GM19395 (cell line): ENCODE results near the gene GALNT12.

Experiments
- ATAC-seq: cut with Tn5 transposase; IDR thresholded peaks from one replicate; pipeline ENCODE4 v1.9.1; 2021; ENCODE audit warnings: mild to moderate bottlenecking, moderate library complexity; ENCODE audit not compliant: unreplicated experiment

GALNT12 gene

GRCh38 chr9:98855592-98855991, 48.1 kb downstream of the GALNT12 start:
- no peak for ATAC-seq

DNA sequence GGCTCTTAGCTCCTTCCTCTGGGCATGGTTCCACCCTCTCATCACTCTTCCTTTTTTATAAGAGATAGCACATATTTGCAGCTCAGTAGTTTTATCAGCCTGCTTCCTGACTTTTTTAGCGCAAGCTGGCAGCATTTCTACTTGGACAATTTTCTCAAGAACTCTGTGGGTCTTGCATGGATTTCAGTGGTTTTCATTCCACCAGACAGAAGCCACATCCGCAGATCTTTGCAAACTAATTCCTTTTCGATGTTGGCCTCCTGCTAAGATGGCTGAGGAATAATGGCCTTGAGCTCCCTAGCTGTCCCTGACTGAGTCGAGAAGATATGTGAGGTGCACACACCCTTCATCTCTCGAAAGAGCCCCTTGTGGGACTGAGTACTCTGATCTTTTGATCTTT, 49.5 kb downstream of the GALNT12 start:
- ATAC-seq: no peak

GRCh38 chr9:98859941-98860340, 52.5 kb downstream of the GALNT12 start:
- no peak for ATAC-seq

DNA sequence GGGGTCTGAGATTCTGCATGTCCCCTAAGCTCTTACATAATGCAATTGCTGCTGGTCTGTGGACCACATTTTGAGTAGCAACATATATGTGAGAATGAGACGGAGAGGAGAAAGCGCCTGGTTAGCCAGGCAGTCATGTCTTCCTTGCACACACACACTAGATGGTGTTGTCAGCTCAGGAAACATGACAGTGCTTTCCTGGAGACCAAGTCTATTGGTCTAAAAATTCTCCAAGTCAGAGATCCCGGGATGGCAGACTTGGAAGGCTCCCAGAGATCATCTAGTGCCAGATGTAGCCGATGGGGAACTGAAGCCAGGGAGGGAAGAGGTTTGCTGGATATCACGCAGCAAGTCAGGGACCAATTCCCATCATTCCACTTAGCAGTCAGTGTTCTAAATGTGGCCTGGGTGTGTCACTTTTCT, 53.4 kb downstream of the GALNT12 start:
- ATAC-seq: no peak

DNA sequence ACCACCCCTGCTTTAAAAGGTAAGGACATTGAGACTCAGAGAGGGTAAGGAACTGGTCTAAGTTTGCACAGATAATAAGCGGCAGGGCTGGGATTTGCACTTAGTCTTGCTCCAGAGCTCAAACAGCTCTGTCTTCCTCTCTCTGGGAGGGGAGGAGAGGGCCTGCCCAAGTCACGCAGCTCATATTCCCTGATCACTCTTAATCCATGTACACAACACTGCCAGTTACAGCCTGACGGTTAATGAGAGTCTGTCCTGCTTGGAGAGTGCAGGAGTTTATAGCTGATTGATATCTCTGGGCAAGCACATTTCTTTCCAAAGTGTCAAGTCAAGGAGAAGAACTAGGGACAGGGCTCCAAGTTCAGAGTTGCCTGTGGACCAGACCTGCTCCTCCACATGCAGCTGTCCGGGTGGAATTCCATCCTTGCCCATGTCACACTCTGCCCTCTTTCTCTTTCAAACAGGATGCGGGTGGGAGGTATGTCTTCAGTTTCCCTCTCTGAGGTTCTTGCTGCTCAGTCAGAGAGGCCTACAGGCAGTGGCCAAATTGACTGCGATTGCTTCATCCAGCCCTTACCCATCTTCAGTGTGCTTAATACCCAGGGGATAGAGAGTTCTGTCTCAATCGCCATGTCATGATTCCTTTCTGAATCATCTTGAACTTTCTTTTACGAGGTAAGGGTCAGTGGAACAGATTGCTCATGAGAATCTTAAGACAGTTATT, 54.5 kb downstream of the GALNT12 start:
- no peak for ATAC-seq

DNA sequence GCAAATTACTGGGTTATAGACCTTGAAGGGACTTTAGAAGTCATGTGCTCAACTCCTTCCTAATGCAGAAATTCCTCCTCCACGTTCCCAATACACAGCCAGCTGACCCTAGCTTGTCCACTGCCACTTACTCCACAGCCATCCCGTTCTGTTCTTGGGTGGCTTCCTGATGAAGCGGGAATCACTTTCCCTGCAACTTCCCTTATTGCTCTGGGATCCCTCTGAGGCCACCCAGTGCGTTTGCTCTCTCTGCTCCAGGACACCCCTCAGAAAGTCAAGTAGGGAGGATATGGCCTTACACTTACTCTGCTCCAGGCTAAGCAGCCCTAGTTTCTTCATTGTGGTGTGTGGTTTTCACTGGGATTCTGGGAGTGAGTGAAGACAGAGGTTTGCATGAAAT, 55.5 kb downstream of the GALNT12 start:
- no peak for ATAC-seq

- ATAC-seq: no peak
These were observed 57.1 kb downstream of the GALNT12 start for GRCh38 chr9:98864281-98865174.

GRCh38 chr9:98865284-98865875, 57.9 kb downstream of the GALNT12 start:
- ATAC-seq: no peak

DNA sequence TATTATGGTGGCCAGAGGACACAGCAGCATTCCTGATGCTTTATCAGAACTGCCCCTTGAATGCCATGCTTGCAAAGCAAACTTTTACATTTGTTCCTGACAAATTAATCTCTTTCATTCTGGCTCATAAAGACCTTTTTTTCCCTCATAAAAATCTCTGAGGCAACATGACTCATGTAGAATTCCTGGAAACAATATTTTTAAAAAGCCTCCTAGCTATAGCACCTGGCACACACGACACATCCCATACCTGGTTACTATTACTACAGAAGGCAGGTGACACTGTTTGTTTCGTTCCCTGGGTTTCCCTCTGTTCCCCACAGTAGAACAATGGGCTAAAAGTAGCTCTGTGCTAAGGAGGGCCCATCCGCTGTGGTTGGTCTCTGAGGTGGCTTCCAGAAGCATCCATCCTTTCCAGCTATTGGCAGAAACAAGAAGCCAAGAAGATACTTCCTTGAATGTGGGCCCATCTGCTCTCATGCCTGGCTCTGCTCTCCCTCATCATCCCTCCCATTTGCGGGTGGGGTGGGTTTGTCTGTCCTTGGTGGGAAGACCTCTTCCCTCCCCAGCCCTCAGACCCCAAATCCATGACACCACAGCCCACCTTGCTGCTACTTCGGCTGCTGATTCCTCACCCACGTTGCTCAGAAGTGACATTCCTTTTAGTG, 59.1 kb downstream of the GALNT12 start:
- ATAC-seq: no peak

DNA sequence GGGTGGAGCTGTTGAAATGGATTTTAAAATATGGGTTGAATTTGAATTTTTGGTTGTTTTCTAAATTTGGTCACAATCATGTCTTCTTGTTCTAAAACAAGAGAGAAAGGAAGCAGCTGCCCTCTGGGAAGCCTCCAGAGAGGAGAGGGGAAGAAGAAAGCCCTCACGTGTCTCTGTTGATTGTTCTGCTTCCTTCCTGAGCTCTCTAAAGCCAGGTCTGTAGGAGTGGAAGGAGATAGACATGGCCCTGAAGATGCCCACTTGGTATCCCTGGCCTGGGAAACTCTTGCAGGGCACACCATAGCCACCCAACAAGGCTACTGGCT, 59.6 kb downstream of the GALNT12 start:
- no peak for ATAC-seq

DNA sequence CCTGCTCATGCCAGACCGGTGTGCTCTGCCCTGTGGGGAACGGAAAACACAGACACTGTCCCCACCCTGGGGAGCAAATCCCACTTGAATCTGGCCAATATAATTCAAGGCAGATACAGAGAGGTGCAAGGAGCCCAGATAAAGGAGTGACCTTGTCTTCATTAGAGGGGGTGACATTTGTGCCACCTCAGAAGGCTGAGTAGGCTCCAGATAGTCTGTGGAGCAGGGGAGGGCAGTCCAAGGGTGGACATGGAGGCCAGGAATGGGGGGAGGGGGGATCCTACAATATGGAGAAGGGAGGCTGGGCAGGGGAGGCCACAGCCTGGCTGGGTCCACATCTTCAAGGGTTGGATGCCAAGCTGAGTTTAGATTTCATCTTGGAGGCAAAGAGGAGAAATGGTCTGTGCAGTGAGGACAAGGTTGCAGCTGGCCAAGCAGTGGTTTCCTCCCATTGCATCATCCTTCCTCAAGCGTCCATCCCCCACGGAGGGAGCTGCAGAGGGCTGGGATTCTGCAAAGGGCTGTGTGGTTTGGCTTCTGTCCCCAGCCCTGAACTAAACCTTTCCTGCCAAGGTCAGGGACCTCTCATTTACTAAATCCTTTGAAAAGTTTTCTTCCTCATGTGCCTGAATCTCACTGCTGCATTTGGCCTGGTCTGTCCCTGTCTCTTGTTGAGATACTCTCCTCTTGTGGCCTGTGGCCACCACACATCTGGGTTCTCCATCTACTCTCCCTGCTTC, 60.1 kb downstream of the GALNT12 start:
- ATAC-seq: no peak

DNA sequence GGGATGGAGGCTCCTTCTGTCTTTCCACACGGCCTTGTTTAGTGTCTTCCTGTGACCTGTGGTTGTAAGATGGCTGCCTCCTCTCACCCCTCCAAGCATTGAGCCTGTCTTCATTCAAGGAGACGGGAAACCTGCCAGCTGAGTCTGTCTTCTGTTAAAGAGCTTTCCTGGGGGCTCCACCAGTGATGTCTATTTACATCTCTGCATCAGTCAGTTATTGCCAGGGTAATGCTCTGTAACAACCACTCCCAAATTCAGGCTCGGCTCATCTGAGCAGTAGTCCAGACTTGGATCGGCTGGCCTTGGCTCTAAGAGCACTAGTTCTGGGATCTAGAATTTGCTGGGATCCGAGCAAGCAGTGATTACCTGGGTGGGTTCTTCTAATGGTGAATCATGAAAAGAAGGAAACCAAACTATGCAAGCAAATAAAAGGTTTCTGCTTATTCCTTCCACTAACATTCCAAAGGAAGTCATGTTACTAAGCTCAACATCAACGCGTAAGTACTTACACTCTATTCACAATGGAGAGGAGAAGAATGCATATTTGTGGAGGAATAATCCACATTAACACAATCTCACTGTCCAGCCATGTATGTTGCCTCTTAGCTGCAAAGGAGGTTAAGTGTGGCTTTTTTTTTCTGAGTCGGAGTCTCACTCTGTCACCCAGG, 61.7 kb downstream of the GALNT12 start:
- ATAC-seq: no peak

DNA sequence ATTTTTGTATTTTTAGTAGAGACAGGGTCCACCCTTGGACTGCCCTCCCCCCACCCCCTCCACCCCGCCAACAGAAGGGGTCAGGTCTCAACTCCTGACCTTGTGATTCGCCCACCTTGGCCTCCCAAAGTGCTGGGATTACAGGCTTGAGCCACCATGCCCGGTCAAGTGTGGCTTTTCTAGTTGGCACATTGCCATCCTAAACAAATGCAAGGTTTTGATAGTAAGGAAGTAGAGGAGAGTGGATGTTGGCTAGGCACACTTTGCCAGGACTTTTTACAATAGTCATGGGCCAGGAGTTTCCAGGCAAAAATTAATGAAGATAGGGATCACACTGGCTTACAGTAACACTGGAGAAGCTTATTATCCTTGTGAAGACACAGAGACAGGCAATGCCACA, 62.4 kb downstream of the GALNT12 start:
- ATAC-seq: no peak

DNA sequence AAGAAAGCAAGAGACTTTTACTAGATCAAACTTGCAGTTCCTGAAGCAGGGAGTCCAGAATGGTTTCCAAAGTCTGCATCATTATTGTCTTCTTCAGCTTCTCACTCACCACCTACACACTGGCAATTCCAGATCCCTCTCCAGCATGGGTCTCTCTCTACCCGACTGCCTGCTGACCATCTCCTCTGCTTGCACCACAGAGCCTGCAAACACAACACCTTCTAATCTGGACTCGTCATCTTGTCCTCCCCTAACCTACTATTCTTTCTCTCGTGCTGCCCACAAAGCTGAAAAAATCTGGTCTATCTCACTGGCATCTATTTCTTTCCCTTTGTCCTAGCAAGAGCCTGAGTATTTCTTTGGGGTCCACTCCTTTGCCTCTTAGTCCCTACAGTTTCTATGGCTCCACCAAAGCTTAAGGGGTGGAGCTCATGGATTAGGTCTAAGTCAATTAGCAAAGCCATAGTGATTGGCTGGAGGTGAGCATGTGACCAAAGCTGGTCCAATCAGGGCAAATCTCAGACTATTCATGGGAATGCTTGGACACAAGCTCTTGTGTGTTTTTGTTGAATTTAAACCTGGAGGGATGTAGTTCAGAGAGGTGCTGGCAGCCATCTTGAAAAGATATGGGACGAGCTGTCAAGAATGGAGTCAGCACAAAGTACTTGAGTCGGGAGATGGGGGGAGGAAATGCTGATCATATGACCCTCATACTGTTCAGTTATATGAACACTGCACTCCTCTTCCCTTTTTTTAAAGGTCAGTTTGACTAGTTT, 63.5 kb downstream of the GALNT12 start:
- ATAC-seq: no peak

- ATAC-seq: no peak
These were observed 64.1 kb downstream of the GALNT12 start for GRCh38 chr9:98871558-98872065.

DNA sequence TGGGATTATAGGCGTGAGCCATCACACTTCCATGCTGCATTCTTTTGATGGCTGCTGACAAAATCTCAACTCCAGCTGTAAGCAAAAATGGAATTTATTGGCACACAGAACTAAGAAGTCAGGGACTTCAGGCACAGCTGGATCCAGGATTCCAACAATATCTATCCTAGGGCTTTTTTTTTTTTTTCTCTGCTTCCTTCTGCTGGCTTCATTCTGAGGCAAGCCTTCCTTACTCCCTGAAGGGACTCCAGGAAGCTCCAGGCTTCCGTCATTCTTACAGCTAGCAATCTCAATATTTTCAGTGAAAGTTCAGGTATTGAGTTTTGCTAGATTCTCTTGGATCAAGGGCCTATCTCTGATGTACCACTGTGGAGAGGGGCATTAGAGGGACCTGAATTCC, 66.1 kb downstream of the GALNT12 start:
- no peak for ATAC-seq

GRCh38 chr9:98873951-98874371, 66.5 kb downstream of the GALNT12 start:
- no peak for ATAC-seq

DNA sequence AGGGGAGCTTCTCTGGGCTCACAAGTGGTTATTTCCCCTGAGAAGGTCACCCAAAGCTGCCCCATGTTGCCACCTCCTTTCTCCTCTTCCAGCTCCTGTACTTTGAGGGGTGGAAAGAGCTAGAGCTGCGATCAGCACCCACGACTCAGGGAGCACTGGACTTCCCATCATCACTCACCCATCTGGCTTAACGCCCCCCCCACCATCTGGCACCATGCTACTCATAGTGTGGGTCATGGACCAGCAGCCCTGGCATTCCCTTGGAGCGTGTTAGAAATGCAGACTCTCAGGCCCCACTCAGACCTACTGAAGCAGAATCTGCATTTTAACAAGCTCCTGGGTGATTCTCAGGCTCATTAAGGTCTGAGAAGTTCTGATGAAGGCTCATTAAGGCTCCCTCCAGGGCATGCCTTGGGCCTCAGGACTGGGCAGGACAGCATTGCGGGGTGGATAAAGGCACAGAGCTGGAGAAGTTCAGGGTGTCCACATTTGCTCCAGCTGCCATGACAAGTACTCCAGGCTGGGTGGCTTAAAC, 67.3 kb downstream of the GALNT12 start:
- ATAC-seq: no peak

DNA sequence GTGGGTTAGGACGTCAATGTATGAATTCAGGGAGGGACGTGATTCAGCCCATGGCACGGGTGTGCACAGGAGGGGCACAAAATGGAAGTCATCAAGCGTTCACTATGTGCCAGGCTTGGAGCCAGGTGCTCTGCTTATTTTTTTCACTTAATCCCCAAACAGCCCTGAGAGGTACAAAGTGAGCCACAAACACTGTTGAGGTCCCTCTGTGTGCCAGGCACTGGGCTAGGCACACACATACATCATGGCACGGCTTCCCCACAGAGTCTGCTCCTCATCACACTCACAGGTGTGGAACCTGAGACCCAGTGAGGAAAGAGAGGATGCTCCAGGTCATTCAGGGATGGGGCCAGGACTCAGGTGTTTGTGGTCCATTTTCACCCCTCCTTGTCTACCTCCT, 68.1 kb downstream of the GALNT12 start:
- no peak for ATAC-seq
